WTC11 (cell line): ENCODE data around the gene WNT3. TPM values are rescaled to one million over a fixed set of nuclear protein-coding genes. Genes with fewer than 3 reads are reported as not detected.

Experiments
- ATAC-seq: fragments of 200-7000 bp; cut with Tn5 transposase; 2 replicates; pipeline ENCODE4 v1.10.0; 2021; ENCODE audit warnings: mild to moderate bottlenecking, moderate library complexity
- Bru-seq: library from RNA; stranded (reverse); fragments of 400-500 nt; gene quantifications from one replicate; lab custom pipeline; 2021; lab: Mats Ljungman, UMichigan
- CTCF ChIA-PET: fragments of 300-600 bp; sonication (Branson Sonifier 250); formaldehyde crosslinking; loops from one replicate; lab custom pipeline; 2021; ENCODE audit warnings: antibody characterized with exemption; lab: Charles Lee
- POLR2A ChIA-PET: fragments of 350-600 bp; sonication (Branson Sonifier 250); formaldehyde crosslinking; loops from one replicate; lab custom pipeline; 2021; ENCODE audit warnings: antibody characterized with exemption; lab: Charles Lee
- DNase-seq: peaks from one replicate; pipeline ENCODE4 v3.0.0; 2021; ENCODE audit warnings: low spot score
- H3K27ac Mint-ChIP-seq: 2 replicates; pipeline ENCODE4 v1.8.0; 2021; ENCODE audit warnings: mixed read lengths
- H3K27me3 Mint-ChIP-seq: 2 replicates; pipeline ENCODE4 v1.8.0; 2021; ENCODE audit warnings: low read depth, mild to moderate bottlenecking, moderate library complexity, mixed read lengths
- H3K36me3 Mint-ChIP-seq: 2 replicates; pipeline ENCODE4 v1.8.0; 2021; ENCODE audit warnings: mixed read lengths
- H3K4me1 Mint-ChIP-seq: 2 replicates; pipeline ENCODE4 v1.8.0; 2022; ENCODE audit warnings: mixed read lengths
- H3K4me3 Mint-ChIP-seq: 2 replicates; pipeline ENCODE4 v1.8.0; 2021; ENCODE audit warnings: mild to moderate bottlenecking, moderate library complexity, mixed read lengths
- H3K9me3 Mint-ChIP-seq: 2 replicates; pipeline ENCODE4 v1.8.0; 2021; ENCODE audit warnings: mixed read lengths
- ATF1 ChIP-seq: sonication (generic); formaldehyde crosslinking; IDR thresholded peaks from 2 replicates; pipeline ENCODE4 v1.8.1; 2023; ENCODE audit warnings: mild to moderate bottlenecking, moderate library complexity, missing genetic modification reagents
- ATF2 ChIP-seq: sonication (generic); formaldehyde crosslinking; IDR thresholded peaks from 2 replicates; pipeline ENCODE4 v1.8.1; 2022; ENCODE audit warnings: low read depth, missing genetic modification reagents, borderline replicate concordance
- CBFB ChIP-seq: sonication (generic); formaldehyde crosslinking; IDR thresholded peaks from 2 replicates; pipeline ENCODE4 v1.8.1; 2022; ENCODE audit warnings: mild to moderate bottlenecking, low read depth, missing genetic modification reagents
- CREM ChIP-seq: sonication (generic); formaldehyde crosslinking; IDR thresholded peaks from 2 replicates; pipeline ENCODE4 v1.8.1; 2022; ENCODE audit warnings: mild to moderate bottlenecking, missing genetic modification reagents, moderate library complexity
- EMX1 ChIP-seq: fragments of 250-450 bp; sonication (Bioruptor Pico); IDR thresholded peaks from 2 replicates; pipeline ENCODE4 v1.8.0; 2021; ENCODE audit warnings: mild to moderate bottlenecking
- ETV6 ChIP-seq: sonication (generic); formaldehyde crosslinking; IDR thresholded peaks from 2 replicates; pipeline ENCODE4 v1.8.1; 2022; ENCODE audit warnings: mild to moderate bottlenecking, missing genetic modification reagents
- IRF2 ChIP-seq: sonication (generic); formaldehyde crosslinking; IDR thresholded peaks from 2 replicates; pipeline ENCODE4 v1.8.0; 2022; ENCODE audit warnings: low read depth, missing genetic modification reagents, borderline replicate concordance
- NFYB ChIP-seq: sonication (generic); formaldehyde crosslinking; conservative IDR thresholded peaks from 2 replicates; pipeline ENCODE4 v1.8.0; 2022; ENCODE audit warnings: low read depth, missing genetic modification reagents
- NR1H2 ChIP-seq: sonication (generic); formaldehyde crosslinking; IDR thresholded peaks from 2 replicates; pipeline ENCODE4 v1.9.0; 2021; ENCODE audit warnings: mild to moderate bottlenecking, moderate library complexity, missing genetic modification reagents
- RELA ChIP-seq: sonication (generic); formaldehyde crosslinking; IDR thresholded peaks from 2 replicates; pipeline ENCODE4 v1.8.1; 2022; ENCODE audit warnings: missing genetic modification reagents, mild to moderate bottlenecking, borderline replicate concordance
- SMAD3 ChIP-seq: sonication (generic); formaldehyde crosslinking; IDR thresholded peaks from 2 replicates; pipeline ENCODE4 v1.8.0; 2022; ENCODE audit warnings: missing genetic modification reagents, mild to moderate bottlenecking, borderline replicate concordance
- SMAD4 ChIP-seq: sonication (generic); formaldehyde crosslinking; IDR thresholded peaks from 2 replicates; pipeline ENCODE4 v1.8.0; 2022; ENCODE audit warnings: mild to moderate bottlenecking, missing genetic modification reagents
- STAT6 ChIP-seq: sonication (generic); formaldehyde crosslinking; conservative IDR thresholded peaks from 2 replicates; pipeline ENCODE4 v1.8.1; 2023; ENCODE audit warnings: mild to moderate bottlenecking, low read depth, missing genetic modification reagents, moderate library complexity
- USF2 ChIP-seq: sonication (generic); formaldehyde crosslinking; IDR thresholded peaks from 2 replicates; pipeline ENCODE4 v1.8.1; 2023; ENCODE audit warnings: mild to moderate bottlenecking, missing genetic modification reagents, moderate library complexity
- long read RNA-seq, 3 experiments: library from RNA in 1 of 3; library from capped mRNA in 1 of 3; library from polyadenylated mRNA in 1 of 3; unstranded in 2 of 3; stranded (forward) in 1 of 3; transcript quantifications; one replicate each; pipeline ENCODE4 v2.0.0, GENCODE V29; 2021
- total RNA-seq: library from RNA; stranded (reverse); gene quantifications from 3 replicates; pipeline ENCODE4 v1.2.3, GENCODE V29; 2021

Gene WNT3
- total RNA-seq (6.5 to 14.1 TPM (median 6.7 TPM) in 3 replicates), Bru-seq, nascent RNA (percentile 52 among the genes with signal in this experiment)
- long read RNA-seq, experiment 1, transcript WNT3-201 (5 exons, 3,355 nt): major isoform, 41 of 64 reads
- long read RNA-seq, experiment 1, partial matches to known transcripts: 8 of 64 reads
- long read RNA-seq, experiment 1, other reads (novel, unspliced or antisense): 15 of 64 reads
- long read RNA-seq, experiment 2, partial matches to known transcripts: 3 of 8 reads
- long read RNA-seq, experiment 2, other reads (novel, unspliced or antisense): 3 of 8 reads
- long read RNA-seq, experiment 3, partial matches to known transcripts: 0 of 2 reads
- long read RNA-seq, experiment 3, other reads (novel, unspliced or antisense): 0 of 2 reads

- peaks cover 66% of the 10 kb centered on the region for H3K4me1 Mint-ChIP-seq
- ATAC-seq (peak; percentile 35), DNase-seq (peak; percentile 86)
- POLR2A ChIA-PET: no interaction called here
- CTCF ChIA-PET: no interaction called here
- H3K27ac Mint-ChIP-seq: no peak within 1 kb of the TSS
- TF ChIP-seq CREM (CRISPR knock-in tag) (no peak), NFYB (CRISPR knock-in tag) (peak; percentile 72)
- no peaks in the 10 kb centered on the region for H3K9me3 Mint-ChIP-seq
- peak within 1 kb of the TSS; percentile 80 for H3K4me3 Mint-ChIP-seq
- peaks cover 65% of the 10 kb centered on the region for H3K27me3 Mint-ChIP-seq
- no peaks in the 10 kb centered on the region for H3K36me3 Mint-ChIP-seq
Observed at GRCh38 chr17:46818316-46818928, at the start of gene WNT3. TSS of gene WNT3 (minus strand) at chr17:46818692. CDS start at chr17:46818597, 95 bp downstream.

GRCh38 chr17:46866747-46867146, 48.3 kb upstream of the WNT3 start:
- DNase-seq: no peak
- CTCF ChIA-PET: interaction anchor here (1.2 to 1.4 kb wide), 3 partner anchors 10 to 25 kb away, joined by 3 to 5 read pairs (median 3); partner anchors contain the start of gene WNT9B

GRCh38 chr17:46866325-46866724, 47.8 kb upstream of the WNT3 start:
- ChIA-PET POLR2A (no interaction called here), CTCF (interaction anchor here (1.2 to 1.8 kb wide), 4 partner anchors 10 to 25 kb away, joined by 3 to 14 read pairs (median 4); partner anchors contain the start of gene WNT9B)
- H3K4me1 Mint-ChIP-seq: peaks cover 22% of the 10 kb centered on the region
- no peaks in the 10 kb centered on the region for H3K9me3 Mint-ChIP-seq
- ATAC-seq (no peak), DNase-seq (no peak)
- H3K36me3 Mint-ChIP-seq: no peaks in the 10 kb centered on the region
- peaks cover 6% of the 10 kb centered on the region for H3K27me3 Mint-ChIP-seq
- H3K27ac Mint-ChIP-seq: no peak overlapping the region
- H3K4me3 Mint-ChIP-seq: no peak overlapping the region
- no peak for TF ChIP-seq SMAD3 (CRISPR knock-in tag)
- no peak for TF ChIP-seq STAT6 (CRISPR knock-in tag)
- TF ChIP-seq, all 79 proteins: peak for 0

More at GRCh38 chr17:46866747-46867146, 48.3 kb upstream of the WNT3 start:
- POLR2A ChIA-PET: no interaction called here
- peaks cover 22% of the 10 kb centered on the region for H3K4me1 Mint-ChIP-seq
- no peaks in the 10 kb centered on the region for H3K36me3 Mint-ChIP-seq
- TF ChIP-seq SMAD4 (no peak), IRF2 (CRISPR knock-in tag) (no peak), RELA (CRISPR knock-in tag) (no peak), NR1H2 (CRISPR knock-in tag) (no peak), EMX1 (CRISPR knock-in tag) (no peak), USF2 (CRISPR knock-in tag) (no peak), CBFB (CRISPR knock-in tag) (no peak), ETV6 (CRISPR knock-in tag) (no peak), ATF1 (CRISPR knock-in tag) (no peak), ATF2 (CRISPR knock-in tag) (no peak)
- TF ChIP-seq, all 79 proteins: peak for 0
- ATAC-seq: no peak
- H3K4me3 Mint-ChIP-seq: no peak overlapping the region
- H3K27ac Mint-ChIP-seq: no peak overlapping the region
- H3K9me3 Mint-ChIP-seq: no peaks in the 10 kb centered on the region
- peaks cover 6% of the 10 kb centered on the region for H3K27me3 Mint-ChIP-seq
